Cardiac fibroblast (primary cell): ENCODE results near the gene FGF14.

Experiments used
- DNase-seq, 2 donors: peaks; one replicate each; pipeline versions ENCODE4 v3.0.0 to v3.0.0-alpha.2; 2010; ENCODE audit warnings: low read depth in 2 of 2
- H3K4me3 ChIP-seq, 2 donors: replicated peaks in 1 of 2; 1 replicate in 1 of 2; 2 replicates in 1 of 2; pipeline ENCODE4 v1.5.1; 2011; ENCODE audit warnings: low read depth in 2 of 2, low read length in 2 of 2, mild to moderate bottlenecking in 2 of 2, moderate library complexity in 1 of 2
- CTCF ChIP-seq: IDR thresholded peaks from one replicate; pipeline ENCODE4 v1.5.1; 2011; ENCODE audit warnings: low read depth, mild to moderate bottlenecking, low read length, inconsistent platforms

FGF14 gene

GRCh38 chr13:102316732-102317131, 85.1 kb downstream of the FGF14 start:
- DNase-seq: no peak
- no peak for TF ChIP-seq CTCF
- H3K4me3 ChIP-seq: no peak overlapping the region

DNA sequence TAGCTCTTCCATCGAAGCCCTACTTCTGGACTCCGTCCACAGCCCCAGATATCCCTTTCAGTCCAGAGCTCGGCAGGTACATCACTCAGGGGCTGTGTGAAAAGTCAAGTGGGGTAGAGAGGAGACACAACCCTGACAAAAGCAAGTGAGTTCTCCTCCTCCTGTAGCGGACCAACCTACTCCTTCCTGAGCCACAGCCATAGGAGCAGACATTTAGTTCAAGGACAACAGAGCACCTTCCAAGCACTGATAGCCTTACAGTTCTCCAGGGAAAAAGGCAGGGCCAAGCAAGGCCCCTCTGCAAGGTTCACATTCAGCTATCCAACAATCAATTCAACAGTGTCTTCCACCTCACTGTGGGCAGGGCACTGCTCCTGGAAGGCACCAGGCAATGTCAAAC, 89.0 kb downstream of the FGF14 start:
- no peak for TF ChIP-seq CTCF
- no peak overlapping the region for H3K4me3 ChIP-seq
- no peak for DNase-seq

- no peak for DNase-seq
- H3K4me3 ChIP-seq: no peak overlapping the region
- no peak for TF ChIP-seq CTCF
Measured at GRCh38 chr13:102311901-102312300, 89.9 kb downstream of the FGF14 start.

- no peak for TF ChIP-seq CTCF
- H3K4me3 ChIP-seq: no peak overlapping the region
- DNase-seq: no peak
Measured at GRCh38 chr13:102311419-102311796, 90.4 kb downstream of the FGF14 start.

GRCh38 chr13:102310691-102311418, 91.0 kb downstream of the FGF14 start:
- no peak overlapping the region for H3K4me3 ChIP-seq
- TF ChIP-seq CTCF: no peak
- DNase-seq: peak in 1 of 2 donors; percentile 62

DNA sequence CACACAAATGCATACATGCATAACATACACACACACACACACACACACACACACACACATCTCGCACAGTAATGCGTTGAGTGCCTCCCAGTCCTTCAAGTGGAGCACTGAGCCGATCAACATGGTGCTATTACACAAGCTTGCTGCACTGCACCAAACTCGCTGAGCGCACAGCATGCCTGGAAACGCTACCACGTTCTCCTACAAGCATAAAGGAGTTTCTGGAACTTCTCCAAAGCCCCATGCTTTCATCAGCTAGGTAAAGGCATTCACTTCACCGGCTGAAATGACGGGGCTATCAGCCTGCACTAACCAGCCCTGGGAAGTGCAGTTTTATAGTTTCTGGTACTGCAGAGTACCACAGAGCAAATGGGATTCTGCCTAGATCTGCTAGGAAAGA, 92.7 kb downstream of the FGF14 start:
- no peak for DNase-seq
- TF ChIP-seq CTCF: no peak
- H3K4me3 ChIP-seq: no peak overlapping the region

DNA sequence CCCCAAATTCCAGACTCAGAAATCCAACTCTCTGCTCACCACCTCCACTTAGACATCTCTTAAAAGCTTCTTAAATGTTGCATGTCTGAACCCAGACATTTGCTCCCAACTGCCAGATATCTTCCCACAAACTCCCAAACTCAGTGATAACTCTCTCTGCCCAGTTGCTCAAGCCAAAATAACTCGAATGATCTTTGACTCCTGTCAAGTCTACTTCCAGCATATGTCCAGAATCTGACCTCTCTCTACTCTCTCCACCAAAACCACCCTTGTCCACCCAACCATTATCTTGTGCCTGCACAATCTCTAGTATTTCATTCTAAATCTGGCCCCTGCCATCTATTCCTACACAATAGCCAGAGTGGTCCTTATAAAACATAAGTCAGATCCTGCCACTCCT, 99.3 kb downstream of the FGF14 start:
- H3K4me3 ChIP-seq: no peak overlapping the region
- TF ChIP-seq CTCF: no peak
- DNase-seq: no peak
